Lower leg skin (tissue), 3 donors: ENCODE measurements around the gene LIN54.

Experiments used
- POLR2A ChIP-seq, 2 donors: fragments of 450-650 bp; IDR thresholded peaks; one replicate each; pipeline ENCODE4 v1.6.1; 2016 to 2017; ENCODE audit warnings: antibody characterized with exemption in 2 of 2, mild to moderate bottlenecking in 1 of 2, moderate library complexity in 1 of 2
- TF ChIP-seq, protein P1 (sequence below), 3 donors: fragments of 450-650 bp; IDR thresholded peaks; one replicate each; pipeline ENCODE4 v1.5.1; 2016; ENCODE audit warnings: antibody characterized with exemption in 3 of 3, mild to moderate bottlenecking in 3 of 3, moderate library complexity in 2 of 3

- TF ChIP-seq, protein P1, sequence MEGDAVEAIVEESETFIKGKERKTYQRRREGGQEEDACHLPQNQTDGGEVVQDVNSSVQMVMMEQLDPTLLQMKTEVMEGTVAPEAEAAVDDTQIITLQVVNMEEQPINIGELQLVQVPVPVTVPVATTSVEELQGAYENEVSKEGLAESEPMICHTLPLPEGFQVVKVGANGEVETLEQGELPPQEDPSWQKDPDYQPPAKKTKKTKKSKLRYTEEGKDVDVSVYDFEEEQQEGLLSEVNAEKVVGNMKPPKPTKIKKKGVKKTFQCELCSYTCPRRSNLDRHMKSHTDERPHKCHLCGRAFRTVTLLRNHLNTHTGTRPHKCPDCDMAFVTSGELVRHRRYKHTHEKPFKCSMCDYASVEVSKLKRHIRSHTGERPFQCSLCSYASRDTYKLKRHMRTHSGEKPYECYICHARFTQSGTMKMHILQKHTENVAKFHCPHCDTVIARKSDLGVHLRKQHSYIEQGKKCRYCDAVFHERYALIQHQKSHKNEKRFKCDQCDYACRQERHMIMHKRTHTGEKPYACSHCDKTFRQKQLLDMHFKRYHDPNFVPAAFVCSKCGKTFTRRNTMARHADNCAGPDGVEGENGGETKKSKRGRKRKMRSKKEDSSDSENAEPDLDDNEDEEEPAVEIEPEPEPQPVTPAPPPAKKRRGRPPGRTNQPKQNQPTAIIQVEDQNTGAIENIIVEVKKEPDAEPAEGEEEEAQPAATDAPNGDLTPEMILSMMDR (IDR thresholded peaks at IDR 0.05), result no peak
- TF ChIP-seq POLR2A (IDR thresholded peaks at IDR 0.05), result no peak
Observed at GRCh38 chr4:83022724-83023450, 12.3 kb upstream of the LIN54 start.
